GM18873 (cell line): ENCODE measurements around the gene PIGV.
"Not testable (repeated sequence)": the region's sequence is repeated elsewhere in the genome, so short reads cannot be mapped to it uniquely, and the experiment has no call there.

ENCODE experiments used
- ATAC-seq: cut with Tn5 transposase; IDR thresholded peaks from one replicate; pipeline ENCODE4 v1.9.1; 2021; ENCODE audit warnings: mild to moderate bottlenecking, moderate library complexity, moderate number of reproducible peaks; ENCODE audit not compliant: unreplicated experiment, low FRiP score

Gene PIGV

DNA sequence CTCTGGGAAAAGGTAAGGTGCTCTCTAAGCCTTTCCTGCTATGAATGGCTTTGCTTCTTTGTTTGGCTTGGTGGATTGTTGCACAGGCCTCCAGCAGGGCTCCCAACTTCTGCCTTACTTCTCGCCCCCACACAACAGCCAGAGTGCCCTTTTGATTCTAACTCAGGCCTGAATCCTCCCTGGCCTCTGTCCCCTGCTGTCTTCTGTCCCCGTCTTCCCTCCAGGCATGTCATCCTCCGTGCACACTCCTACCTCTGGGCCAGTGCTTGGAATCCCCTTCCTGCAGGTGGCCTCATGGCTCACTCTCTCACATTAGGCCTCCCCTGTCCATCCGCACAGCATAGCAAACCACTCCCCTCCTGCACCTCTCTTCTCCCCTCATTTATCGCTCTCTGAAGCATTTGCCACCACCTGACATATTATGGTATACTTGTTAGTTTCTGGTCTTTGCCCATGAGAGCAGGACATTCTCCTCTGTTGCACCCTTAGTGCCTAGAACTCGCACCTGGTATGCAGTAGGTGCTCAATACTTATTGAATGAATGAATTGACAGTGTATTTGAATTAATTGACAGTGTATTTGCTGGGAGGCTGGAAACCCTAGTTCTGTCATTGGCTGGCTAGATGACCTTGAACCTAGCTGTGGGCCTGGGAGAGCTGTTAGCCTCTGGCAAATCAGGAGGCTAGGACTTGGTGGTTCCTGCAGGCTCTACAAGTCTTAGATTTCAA lies 41.6 kb downstream of the PIGV start:
- ATAC-seq = no peak

DNA sequence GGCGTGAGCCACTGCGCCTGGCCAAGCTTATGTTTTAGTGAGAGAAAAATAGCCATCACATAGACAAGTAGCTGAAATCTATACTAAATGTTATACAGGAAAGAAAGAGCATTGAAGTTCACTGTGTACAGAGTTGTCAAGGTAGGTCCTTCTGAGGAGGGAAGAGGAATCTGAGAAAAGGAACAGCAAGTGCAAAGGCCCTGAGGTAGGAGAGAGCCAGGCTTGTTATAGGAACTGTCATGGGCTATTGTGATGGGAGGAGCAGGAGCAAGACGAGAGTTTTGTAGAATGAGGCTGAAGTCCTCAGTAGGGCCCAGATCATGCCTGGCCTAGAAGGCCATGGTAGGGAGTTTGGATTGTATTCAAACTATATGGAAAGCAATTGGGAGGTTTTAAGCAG lies 43.3 kb downstream of the PIGV start:
- no peak for ATAC-seq

DNA sequence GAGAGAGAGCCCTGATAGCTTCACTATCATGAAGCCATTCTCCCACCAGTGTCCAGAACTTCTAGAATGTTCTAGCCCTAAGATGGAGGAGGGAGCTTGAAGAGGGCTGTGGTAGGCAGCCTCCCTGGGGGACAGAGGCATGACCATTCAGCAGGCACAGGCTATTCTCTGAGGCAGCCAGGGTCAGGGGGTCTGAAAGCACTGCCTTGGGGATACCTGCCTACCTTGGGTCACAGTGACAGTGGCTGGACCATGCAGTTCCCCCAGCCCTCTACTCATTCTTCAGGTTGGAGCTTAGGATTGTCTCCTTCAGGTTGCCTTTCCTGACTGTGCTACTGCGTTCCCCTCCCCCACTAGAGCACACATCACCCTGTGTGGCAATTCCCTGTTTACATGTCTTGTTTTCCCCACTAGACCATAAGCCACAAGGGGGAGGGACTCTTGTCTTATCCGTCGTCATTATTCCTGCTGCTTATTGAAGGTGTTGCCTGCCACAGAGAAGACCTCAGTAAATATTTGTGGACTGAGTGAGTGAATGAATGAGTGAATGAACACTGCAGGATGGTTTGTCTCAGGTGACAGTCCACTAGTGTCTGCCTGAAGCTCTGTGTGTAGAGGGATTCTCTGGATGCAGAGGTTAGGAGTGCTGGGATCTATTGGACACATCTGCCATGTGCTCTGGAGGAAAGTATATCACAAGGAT lies 43.9 kb downstream of the PIGV start:
- no peak for ATAC-seq

DNA sequence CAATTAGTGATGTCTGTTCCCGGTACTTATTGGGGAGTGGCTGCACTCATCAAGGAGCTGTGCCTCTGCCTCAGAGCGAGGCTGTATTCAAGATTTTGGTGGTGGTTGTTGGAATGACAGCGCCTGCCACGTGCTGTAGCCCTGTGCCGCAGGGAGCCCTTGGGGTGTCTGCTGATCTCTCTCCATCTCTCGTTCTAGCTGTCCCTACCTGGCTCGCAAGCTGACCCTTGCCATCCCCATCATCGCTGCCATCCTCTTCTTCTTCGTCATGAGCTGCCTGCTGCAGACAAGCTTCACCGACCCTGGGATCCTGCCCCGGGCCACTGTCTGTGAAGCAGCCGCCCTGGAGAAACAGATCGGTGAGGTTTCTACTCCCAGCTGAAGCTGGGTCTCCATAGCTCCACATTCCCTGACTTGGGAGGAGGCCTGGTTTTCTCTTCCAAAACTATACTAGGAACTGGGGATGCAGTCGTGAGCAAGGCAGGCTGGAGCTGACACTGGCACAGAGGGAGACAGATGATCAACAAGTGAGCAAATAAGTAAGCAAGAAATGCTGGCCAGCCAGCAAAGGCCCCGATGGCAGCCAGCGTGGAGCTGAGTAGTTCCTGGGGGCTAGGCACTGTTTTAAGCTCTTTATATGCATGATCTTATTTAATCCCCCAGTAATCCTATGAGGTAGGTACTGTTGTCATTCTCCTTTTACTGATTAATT lies 44.7 kb downstream of the PIGV start:
- ATAC-seq = no peak

DNA sequence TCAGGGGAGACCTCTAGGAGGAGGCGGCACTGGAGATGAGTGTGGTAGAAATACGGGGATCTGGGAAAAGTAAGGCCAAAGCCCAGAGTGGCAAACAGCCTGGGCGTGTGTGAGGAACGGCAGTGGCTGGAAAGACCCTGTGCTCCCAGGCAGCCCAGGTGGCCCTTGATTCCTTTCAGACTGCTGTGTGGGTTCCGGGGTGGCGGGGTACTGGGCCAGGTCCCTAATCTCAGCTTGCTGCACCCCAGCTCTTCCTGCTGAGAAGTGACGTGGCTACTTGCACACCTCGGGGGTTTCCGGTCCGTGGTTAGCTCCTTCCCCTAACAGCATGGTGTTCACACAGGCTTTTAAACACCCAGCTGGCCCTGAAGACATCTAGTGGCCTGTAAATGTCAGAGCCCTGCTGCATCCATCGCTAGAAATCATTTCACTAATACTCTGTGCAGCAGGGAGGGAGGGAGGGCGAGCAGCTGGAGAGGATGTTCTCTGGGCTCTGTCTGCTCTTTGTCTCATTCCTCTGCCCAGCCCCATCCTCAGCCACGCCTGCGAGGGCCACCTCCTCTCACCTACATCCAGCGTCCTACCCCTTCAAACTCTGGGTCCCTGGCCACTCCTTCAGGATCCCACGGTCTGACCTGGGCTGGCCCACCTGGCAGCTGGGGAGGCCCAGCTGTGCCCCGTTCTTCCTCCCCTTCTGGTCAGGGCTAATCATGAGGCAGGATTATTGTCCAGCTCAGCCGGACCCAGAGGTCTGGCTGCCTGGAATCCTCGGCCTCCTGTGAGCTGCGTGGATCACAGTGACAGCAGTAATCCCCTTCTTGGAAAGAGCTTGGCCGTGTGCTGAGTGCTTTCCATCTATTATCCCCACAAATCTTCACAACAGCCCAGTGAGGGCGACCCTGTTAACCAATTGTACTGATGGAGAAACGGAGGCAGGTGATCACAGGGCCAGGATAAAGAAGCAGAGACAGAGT lies 46.0 kb downstream of the PIGV start:
- ATAC-seq = peak; percentile 71

DNA sequence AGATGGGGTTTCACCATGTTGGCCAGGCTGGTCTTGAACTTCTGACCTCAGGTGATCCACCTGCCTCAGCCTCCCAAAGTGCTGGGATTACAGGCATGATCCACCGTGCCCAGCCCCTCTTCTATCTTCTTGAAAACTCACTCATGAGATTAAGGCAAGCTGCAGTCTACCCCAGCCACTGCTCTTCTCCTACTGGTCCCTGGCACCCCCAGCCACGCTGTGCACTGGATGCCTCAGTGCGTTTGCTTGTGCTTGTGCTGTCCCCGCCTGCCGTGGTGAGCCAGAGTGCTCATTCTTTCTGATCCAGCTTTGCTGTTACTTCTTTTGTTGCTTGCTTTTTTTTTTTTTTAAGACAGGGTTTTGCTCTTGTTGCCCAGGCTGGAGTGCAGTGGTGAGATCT lies 49.9 kb downstream of the PIGV start:
- ATAC-seq = not testable (repeated sequence)

DNA sequence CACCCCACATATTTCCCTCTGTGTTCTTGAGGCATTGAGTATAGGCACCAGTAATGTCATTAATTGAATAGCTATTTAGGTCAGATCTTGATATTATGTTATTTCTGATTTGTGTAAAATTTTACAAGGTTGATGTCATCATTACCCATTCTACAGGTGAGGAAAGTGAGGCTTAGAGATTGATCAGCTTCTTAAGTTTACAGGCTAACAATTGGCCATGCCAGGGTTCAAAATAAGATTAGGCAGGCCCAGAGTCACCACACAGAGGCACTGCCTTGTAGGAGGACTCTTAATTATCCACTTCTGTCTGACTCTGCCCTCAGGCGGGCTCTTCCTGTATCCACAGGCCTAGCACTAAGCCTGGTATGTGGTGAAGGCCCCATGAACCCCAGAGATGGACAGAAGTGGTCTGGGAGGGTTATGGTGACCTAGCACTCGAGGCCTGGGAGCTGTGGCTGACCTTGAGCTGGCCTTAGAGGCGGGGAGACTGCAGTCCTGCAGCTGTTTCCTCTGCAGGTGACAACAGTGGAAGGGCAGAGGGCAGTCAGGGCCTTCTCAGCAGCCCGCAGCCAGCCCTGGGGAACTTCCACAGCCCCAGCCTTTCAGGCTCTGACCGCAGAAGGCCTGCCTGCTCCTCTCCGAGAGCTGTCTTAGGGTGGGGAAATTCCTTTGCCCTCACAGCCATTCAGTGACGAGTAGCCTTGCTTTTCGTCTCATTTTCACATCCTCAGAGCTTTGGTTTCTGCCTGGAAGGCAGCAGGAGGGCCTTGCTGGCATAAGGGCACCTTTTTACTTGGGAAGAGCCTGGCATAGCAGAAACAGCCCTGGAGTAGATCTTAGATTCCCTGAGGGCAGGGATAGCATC lies 51.0 kb downstream of the PIGV start:
- peak; percentile 88 for ATAC-seq

DNA sequence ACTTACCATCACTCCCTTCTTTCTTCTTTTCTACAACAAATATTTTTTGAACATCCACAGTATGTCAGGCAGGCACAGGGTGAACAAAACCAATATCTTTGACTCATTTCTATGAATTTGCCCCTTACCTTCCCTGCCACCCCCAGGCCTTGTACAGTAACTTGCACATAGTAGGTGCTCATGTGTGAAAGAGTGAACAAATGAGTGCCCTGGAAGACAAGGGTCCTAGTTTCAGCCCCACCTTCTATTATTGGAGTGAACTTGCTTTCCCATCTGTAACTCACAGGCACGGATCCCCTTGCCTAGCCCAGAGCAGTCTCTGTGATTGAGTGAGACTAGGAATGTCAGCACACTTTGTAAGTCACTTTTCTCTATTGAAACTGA lies 51.6 kb downstream of the PIGV start:
- no peak for ATAC-seq

DNA sequence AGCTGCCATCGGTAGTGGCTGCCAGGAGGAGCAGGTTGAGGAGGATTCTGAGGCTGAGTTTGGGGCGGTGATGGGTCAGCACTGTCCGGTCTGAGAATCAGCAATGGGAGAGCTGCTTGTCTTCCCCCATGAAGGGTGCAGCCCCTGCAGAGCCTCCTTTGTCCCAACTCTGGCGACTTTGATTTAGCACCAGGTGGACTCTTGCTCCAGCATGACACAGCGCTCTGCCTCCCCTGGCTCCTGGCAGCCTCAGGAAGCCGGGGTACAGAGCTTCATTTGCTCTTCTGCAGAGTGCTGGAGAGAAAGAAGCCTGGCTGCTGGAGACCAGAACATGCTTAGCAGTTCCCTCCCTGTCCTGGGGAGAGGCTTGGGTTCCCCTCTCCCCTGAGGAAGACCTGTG lies 52.0 kb downstream of the PIGV start:
- ATAC-seq = no peak

DNA sequence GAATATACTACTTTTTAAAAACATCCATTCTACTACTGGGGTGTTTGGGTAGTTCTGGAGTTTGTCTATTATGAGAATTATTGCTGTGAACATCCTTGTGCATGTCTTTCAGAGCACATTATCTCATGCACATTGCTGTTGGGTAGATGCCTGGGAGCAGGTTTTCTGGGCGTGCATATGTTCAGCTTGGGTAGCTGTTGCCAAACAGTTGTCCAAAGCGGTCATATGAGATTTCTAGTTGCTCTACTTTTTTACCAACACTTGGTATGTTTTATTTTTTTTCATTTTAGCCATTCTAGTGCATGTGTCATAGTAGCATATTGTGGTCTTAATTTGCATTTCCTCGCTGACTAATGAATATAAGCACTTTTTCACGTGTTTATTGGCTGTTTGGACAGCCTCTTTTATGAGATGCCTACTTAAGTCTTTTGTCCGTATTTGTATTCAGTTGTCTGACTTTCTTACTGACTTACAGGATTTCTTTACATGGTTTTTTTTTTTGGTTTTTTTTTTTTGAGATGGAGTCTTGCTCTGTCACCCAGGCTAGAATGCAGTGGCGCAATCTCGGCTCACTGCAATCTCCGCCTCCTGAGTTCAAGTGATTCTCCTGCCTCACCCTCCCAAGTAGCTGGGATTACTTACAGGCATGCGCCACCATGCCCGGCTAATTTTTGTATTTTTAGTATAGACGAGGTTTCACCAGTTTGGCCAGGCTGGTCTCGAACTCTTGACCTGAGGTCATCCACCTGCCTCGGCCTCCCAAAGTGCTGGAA lies 56.9 kb downstream of the PIGV start:
- ATAC-seq = no peak

DNA sequence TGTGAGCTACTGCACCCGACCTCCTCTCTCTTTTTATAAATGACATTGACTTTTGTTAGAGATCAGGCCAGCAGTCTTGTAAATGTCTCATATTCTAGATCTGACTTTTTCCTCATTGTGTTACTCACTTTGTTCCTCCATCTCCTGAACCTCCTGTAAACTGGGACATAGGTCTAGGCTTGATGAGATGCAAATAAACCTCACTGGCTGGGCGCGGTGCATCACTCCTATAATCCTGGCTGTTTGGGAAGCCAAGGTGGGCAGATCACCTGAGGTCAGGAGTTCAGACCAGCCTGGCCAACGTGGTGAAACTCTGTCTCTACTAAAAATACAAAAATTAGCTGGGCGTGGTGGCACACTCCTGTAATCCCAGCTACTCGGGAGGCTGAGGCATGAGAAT lies 60.1 kb downstream of the PIGV start:
- ATAC-seq = not testable (repeated sequence)
